Sigmoid colon (tissue), 4 donors: ENCODE data around the gene GLIPR1L2.

Experiments
- POLR2A ChIP-seq, 2 donors: fragments of 450-650 bp; IDR thresholded peaks; one replicate each; pipeline ENCODE4 v1.6.1; 2016; ENCODE audit warnings: antibody characterized with exemption in 2 of 2, mild to moderate bottlenecking in 2 of 2, moderate library complexity in 2 of 2
- POLR2AphosphoS5 ChIP-seq, 4 donors: sonication (generic); formaldehyde crosslinking; IDR thresholded peaks; one replicate each; pipeline ENCODE4 v1.6.1; 2017; ENCODE audit warnings: antibody characterized with exemption in 4 of 4
- TF ChIP-seq, protein P1 (sequence below), 4 experiments: fragments of 450-650 bp in 3 of 4; fragments of 200-600 bp in 1 of 4; IDR thresholded peaks; one replicate each; pipeline ENCODE4 v1.5.1; 2016 to 2019; ENCODE audit warnings: antibody characterized with exemption in 4 of 4, mild to moderate bottlenecking in 3 of 4, moderate library complexity in 2 of 4

DNA sequence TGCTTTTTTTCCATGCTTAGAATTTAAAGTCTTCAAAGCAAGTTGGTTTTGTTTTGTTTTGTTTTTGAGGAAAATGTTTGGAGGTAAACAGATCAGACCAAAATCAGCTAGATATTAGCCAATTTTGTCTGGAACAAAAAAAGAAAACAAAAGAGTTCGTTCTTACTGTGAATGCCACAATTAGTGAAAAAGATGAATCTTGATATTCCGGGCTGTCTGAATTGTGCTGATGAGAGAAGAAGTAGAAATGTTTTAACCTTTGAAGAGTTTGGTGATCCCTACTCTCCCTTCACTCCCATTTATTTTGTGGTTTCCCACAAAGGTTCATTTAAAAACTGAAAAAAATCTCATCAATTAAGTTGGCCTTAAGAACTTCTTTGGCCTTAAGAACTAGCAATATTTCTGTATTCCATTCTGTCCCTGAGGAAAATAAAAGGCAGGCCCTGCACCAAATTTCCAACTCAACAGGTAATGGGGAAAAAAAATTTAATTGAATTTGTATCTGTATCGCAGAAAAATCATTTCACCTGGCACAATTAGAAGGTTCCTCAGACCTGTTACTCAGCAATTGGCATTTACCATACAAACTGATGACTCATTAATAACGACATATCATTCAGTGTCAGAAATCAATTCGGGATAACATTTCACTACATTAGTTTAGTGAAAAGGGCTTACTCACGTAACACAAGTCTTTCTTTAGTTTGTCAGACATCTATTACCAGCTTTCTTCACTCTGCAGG lies 562 bp upstream of the GLIPR1L2 start:
- TF ChIP-seq, protein P1, sequence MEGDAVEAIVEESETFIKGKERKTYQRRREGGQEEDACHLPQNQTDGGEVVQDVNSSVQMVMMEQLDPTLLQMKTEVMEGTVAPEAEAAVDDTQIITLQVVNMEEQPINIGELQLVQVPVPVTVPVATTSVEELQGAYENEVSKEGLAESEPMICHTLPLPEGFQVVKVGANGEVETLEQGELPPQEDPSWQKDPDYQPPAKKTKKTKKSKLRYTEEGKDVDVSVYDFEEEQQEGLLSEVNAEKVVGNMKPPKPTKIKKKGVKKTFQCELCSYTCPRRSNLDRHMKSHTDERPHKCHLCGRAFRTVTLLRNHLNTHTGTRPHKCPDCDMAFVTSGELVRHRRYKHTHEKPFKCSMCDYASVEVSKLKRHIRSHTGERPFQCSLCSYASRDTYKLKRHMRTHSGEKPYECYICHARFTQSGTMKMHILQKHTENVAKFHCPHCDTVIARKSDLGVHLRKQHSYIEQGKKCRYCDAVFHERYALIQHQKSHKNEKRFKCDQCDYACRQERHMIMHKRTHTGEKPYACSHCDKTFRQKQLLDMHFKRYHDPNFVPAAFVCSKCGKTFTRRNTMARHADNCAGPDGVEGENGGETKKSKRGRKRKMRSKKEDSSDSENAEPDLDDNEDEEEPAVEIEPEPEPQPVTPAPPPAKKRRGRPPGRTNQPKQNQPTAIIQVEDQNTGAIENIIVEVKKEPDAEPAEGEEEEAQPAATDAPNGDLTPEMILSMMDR (IDR thresholded peaks at IDR 0.05): no peak
- TF ChIP-seq POLR2AphosphoS5 (IDR thresholded peaks at IDR 0.05): no peak
- no peak for TF ChIP-seq POLR2A (IDR thresholded peaks at IDR 0.05)
